GM21423 (cell line): ENCODE data around the gene TAB3.
"Not testable (repeated sequence)": the region's sequence is repeated elsewhere in the genome, so short reads cannot be mapped to it uniquely, and the experiment has no call there.

Experiments used
- ATAC-seq: cut with Tn5 transposase; IDR thresholded peaks from one replicate; pipeline ENCODE4 v1.9.1; 2021; ENCODE audit warnings: mild to moderate bottlenecking, moderate library complexity; ENCODE audit not compliant: unreplicated experiment

The TAB3 gene

GRCh38 chrX:30822068-30822681 is 66.9 kb downstream of the TAB3 start:
- peak; percentile 83 for ATAC-seq

- ATAC-seq = no peak
Observed at GRCh38 chrX:30821116-30821515, 67.9 kb downstream of the TAB3 start.

DNA sequence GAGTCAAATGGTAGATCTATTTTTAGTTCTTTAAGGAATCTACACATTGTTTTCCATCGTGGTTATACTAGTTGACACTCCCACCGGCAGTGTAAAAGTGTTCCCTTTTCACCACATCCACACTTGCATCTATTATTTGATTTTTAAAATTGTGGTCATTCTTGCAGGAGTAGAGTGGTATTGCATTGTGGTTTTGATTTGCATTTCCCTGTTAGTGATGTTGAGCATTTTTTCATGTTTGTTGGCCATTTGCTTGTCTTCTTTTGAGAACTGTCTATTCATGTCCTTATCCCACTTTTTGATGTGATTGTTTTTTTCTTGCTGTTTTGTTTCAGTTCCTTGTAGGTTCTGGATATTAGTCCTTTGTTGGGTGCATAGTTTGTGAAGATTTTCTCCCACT is 70.0 kb downstream of the TAB3 start:
- ATAC-seq = no peak

DNA sequence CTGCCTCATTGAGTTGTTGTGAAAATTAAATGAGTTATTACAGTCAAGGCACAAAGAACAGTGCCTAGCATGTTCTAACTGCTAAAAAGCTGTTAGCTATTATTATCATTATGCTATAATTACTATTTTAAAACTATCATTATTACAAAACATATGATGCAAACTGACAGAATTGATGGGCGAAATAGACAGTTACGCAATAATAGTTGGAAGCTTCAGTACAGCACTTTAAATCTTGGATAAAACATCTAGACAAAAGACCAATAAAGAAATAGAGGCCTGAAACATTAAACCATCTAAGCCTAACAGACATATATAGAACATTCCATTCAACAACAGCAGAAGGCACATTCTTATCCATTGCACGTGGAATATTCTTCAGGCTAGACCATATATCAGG is 73.0 kb downstream of the TAB3 start:
- no peak for ATAC-seq

DNA sequence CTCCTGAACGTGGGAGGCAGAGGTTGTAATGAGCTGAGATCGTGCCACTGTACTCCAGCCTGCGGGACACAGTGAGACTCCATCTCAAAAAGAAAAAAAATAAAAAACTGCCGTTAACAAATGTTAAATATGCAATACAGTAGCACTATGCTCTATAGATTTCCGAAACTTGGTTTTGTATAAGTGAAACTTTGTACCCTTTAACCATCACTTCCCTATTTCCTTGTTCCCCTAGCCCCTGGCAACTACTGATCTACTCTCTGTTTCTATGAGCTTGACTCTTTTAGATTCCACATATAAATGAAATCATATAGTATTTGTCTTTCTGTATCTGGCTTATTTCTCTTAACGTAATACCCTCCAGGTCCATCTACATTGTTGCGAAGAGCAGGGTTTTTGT is 74.1 kb downstream of the TAB3 start:
- ATAC-seq = no peak

DNA sequence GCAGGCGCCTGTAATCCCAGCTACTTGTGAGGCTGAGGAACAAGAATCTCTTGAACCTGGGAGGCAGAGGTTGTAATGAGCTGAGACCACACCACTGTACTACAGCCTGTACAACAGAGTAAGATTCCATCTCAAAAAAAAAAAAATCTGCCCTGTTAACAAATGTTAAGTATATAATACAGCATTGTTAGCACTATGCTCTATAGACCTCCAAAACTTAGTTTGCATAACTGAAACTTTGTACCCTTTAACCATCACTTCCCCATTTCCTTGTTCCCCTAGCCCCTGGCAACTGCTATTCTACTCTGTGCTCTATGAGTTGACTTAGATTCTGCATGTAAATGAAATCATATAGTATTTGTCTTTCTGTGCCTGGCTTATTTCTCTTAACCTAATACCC is 76.7 kb downstream of the TAB3 start:
- ATAC-seq = peak; percentile 98

- no peak for ATAC-seq
Observed at GRCh38 chrX:30806187-30806728, 82.8 kb downstream of the TAB3 start.

GRCh38 chrX:30804462-30804861 is 84.6 kb downstream of the TAB3 start:
- ATAC-seq = no peak

GRCh38 chrX:30800901-30801300 is 88.2 kb downstream of the TAB3 start:
- ATAC-seq = no peak

GRCh38 chrX:30799327-30799726 is 89.7 kb downstream of the TAB3 start:
- no peak for ATAC-seq

DNA sequence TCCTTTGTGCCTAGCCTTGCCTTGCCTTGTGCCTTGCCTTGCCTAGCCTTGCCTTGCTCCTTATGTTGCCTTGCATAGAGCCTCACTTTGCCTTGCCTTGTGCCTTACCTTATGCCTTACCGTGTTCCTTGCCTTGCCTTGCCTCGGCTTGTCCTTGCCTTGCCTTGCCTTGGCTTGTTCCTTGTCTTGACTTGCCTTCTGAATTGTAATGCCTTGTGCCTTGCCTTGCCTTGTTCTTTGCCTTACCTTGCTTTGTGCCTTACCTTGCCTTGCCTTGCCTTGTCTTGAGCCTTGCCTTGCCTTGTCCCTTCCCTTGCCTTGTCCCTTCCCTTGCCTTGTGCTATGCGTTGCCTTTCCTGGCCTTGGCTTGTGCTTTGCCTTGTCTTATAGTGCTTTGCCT is 90.2 kb downstream of the TAB3 start:
- no peak for ATAC-seq

GRCh38 chrX:30797301-30797700 is 91.8 kb downstream of the TAB3 start:
- not testable (repeated sequence) for ATAC-seq

DNA sequence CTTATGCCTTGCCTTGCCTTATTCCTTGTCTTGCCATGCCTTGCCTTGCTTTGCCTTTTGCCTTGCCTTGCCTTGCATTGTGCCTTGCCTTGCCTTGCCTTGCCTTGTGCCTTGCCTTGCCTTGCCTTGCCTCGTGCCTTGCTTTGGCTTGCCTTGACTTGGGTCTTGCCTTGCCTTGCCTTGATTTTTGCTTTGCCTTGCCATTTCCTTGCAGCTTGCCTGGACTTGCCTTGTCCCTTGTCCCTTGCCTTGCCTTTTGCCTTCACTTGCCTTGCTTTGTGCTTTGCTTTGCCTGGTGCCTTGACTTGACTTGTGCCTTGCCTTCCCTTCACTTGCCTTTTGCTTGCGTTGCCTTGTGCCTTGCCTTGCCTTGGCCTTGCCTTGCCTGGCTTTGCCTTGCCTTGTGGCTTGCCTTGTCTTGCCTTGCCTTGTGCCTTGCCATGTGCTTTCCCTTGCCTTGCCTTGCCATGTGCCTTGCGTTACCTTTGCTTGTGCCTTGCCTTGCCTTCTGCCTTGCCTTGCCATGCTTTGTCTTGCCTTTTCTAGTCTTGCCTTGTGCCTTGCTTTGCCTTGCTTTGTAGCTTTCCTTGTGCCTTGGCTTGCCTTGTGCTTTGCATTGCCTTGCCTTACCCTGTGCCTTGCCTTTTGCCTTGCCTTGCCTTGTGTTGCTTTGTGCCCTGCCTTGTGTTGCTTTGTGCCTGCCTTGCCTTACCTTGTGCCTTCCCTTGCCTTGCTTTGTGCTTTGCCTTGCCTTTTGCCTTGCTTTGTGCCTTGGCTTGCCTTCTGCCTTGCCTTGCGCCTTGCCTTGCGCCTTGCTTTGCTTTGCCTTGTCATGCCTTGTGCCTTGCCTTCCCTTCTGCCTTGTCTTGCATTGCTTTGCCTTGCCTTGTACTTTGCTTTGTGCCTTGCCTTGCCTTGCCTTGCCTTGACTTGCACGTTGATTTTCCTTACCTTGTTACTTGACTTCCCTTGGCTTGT is 92.8 kb downstream of the TAB3 start:
- ATAC-seq = no peak

- no peak for ATAC-seq
Observed at GRCh38 chrX:30794497-30794896, 94.6 kb downstream of the TAB3 start.

GRCh38 chrX:30793767-30794103 is 95.3 kb downstream of the TAB3 start:
- no peak for ATAC-seq

- ATAC-seq = no peak
Observed at GRCh38 chrX:30793075-30793766, 95.8 kb downstream of the TAB3 start.

DNA sequence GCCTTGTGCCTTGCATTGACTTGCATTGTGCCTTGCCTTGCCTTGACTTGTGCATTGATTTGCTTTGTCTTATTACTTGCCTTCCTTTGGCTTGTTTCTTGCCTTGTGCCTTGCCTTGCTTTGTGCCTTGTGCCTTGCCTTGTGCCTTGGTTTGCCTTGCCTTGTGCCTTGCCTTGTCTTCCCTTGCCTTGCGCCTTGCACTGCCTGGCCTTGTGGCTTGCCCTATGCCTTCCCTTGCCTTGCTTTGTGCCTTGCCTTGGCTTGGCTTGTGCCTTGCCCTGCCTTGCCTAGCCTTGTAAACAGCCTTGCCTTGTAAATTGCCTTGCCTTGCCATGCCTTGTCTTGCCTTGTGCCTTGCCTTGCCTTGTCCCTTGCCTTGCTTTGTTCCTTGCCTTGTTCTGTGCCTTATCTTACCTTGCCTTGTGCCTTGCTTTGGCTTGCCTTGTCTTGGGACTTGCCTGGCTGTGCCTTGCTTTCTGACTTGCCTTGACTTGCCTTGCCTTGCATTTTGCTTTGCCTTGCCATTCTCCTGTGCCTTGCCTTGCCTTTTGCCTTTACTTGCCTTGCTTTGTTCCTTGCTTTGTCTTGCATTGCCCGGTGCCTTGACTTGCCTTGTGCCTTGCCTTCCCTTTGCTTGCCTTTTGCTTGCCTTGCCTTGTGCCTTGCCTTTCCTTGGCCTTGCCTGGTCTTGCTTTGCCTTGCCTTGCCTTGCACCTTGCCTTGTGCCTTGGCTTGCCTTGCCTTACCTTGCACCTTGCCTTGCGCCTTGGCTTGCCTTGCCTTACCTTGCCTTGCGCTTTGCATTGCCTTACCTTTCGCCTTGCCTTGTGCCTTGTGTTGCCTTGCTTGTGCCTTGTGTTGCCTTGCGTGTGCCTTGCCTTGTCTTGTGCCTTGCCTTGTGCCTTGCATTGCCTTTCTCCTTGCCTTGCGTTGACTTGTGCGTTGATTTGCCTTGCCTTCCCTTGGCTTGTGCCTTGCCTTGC is 97.5 kb downstream of the TAB3 start:
- ATAC-seq = no peak

DNA sequence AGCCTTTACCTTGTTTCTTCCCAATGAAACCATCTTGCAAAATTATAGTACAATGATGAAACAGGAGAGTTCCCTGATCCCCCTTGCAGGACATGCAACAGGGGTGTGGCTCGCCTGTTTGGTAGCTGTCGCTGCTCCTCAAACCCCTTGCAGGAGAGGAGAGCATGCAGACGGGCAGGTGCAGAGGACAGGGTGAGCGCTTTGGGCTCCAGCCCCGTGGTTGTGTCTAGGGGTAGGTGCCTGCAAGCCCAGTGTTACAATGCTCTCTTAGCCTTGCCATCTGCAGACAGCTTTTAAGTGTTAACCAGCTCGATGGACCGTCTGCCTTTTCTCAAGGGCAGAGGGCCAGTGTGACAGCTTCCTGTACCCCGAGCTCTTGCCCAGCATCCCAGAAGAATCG is 102.0 kb downstream of the TAB3 start:
- ATAC-seq = no peak

DNA sequence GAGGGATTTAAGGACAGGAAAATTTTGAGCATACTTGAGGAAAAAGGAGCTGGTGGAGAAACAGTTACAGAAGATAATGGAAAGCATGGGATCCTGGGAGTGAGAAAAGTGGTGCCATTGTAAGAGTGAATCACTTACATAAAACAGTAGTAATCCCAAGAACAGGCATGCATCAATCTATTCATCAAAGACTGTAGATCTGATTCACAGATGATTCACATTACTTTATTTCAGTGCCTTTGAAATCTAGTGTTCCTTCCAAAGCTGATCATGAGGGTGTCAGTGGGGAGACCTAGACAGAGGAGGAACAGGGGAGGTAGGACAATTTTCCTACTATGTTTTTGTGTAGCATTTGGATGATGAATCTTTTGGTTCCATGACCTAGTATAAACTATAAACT is 102.7 kb downstream of the TAB3 start:
- no peak for ATAC-seq

- ATAC-seq = no peak
Observed at GRCh38 chrX:30781711-30782444, 107.2 kb downstream of the TAB3 start.
